Jurkat, Clone E6-1 (cell line): ENCODE results near the gene LRRC26.
A peak's percentile ranks its signal among the peaks of the same experiment; 100 is the strongest.

Experiments used
- DNase-seq: peaks from one replicate; pipeline ENCODE4 v3.0.0-alpha.2; 2011; ENCODE audit warnings: low read depth, low spot score
- H3K4me3 ChIP-seq: 2 replicates; pipeline ENCODE4 v1.5.1; 2011; ENCODE audit warnings: mild to moderate bottlenecking, low read length, control low read depth, moderate library complexity

LRRC26 gene

GRCh38 chr9:137160054-137160425, 9.8 kb downstream of the LRRC26 start:
- no peak for DNase-seq
- H3K4me3 ChIP-seq, result no peak overlapping the region

- no peak for DNase-seq
These were observed 10.5 kb downstream of the LRRC26 start for GRCh38 chr9:137159105-137160053.

GRCh38 chr9:137158625-137159024, 11.2 kb downstream of the LRRC26 start:
- DNase-seq, result no peak
- H3K4me3 ChIP-seq, result no peak overlapping the region

More at GRCh38 chr9:137159105-137160053, 10.5 kb downstream of the LRRC26 start:
- no peak overlapping the region for H3K4me3 ChIP-seq

GRCh38 chr9:137157618-137158415, 12.0 kb downstream of the LRRC26 start:
- no peak overlapping the region for H3K4me3 ChIP-seq
- no peak for DNase-seq

GRCh38 chr9:137156567-137157375, 13.1 kb downstream of the LRRC26 start:
- H3K4me3 ChIP-seq, result no peak overlapping the region

GRCh38 chr9:137152844-137153405, 16.9 kb downstream of the LRRC26 start:
- no peak for DNase-seq
- H3K4me3 ChIP-seq, result no peak overlapping the region

More at GRCh38 chr9:137156567-137157375, 13.1 kb downstream of the LRRC26 start:
- DNase-seq, result peak; percentile 39

GRCh38 chr9:137150617-137151457, 19.0 kb downstream of the LRRC26 start:
- peak; percentile 70 for DNase-seq
- no peak overlapping the region for H3K4me3 ChIP-seq

- H3K4me3 ChIP-seq, result no peak overlapping the region
- peak; percentile 48 for DNase-seq
These were observed 19.8 kb downstream of the LRRC26 start for GRCh38 chr9:137149942-137150616.

- no peak for DNase-seq
These were observed 20.5 kb downstream of the LRRC26 start for GRCh38 chr9:137149363-137149762.

GRCh38 chr9:137148661-137149060, 21.2 kb downstream of the LRRC26 start:
- no peak for DNase-seq
- H3K4me3 ChIP-seq, result no peak overlapping the region

More at GRCh38 chr9:137149363-137149762, 20.5 kb downstream of the LRRC26 start:
- no peak overlapping the region for H3K4me3 ChIP-seq

GRCh38 chr9:137148242-137148641, 21.6 kb downstream of the LRRC26 start:
- DNase-seq, result no peak
- no peak overlapping the region for H3K4me3 ChIP-seq

GRCh38 chr9:137147793-137148160, 22.1 kb downstream of the LRRC26 start:
- H3K4me3 ChIP-seq, result no peak overlapping the region
- no peak for DNase-seq

- no peak overlapping the region for H3K4me3 ChIP-seq
- DNase-seq, result no peak
These were observed 22.6 kb downstream of the LRRC26 start for GRCh38 chr9:137147091-137147792.

GRCh38 chr9:137146527-137146918, 23.3 kb downstream of the LRRC26 start:
- no peak for DNase-seq
- H3K4me3 ChIP-seq, result no peak overlapping the region

- DNase-seq, result no peak
- H3K4me3 ChIP-seq, result no peak overlapping the region
These were observed 23.9 kb downstream of the LRRC26 start for GRCh38 chr9:137145731-137146526.

GRCh38 chr9:137143459-137143858, 26.4 kb downstream of the LRRC26 start:
- no peak overlapping the region for H3K4me3 ChIP-seq
- no peak for DNase-seq
